Testis (tissue), 2 donors: ENCODE results near the gene ARID1B.

Source experiments
- CTCF ChIP-seq, 3 experiments: fragments of 450-650 bp in 2 of 3; fragments of 200-600 bp in 1 of 3; sonication (generic) in 1 of 3; IDR thresholded peaks; one replicate each; pipeline ENCODE4 v1.5.1; 2016 to 2019; ENCODE audit warnings: antibody characterized with exemption in 3 of 3, mild to moderate bottlenecking in 2 of 3, moderate library complexity in 1 of 3
- POLR2A ChIP-seq: fragments of 450-650 bp; IDR thresholded peaks from one replicate; pipeline ENCODE4 v1.6.1; 2017; ENCODE audit warnings: antibody characterized with exemption, mild to moderate bottlenecking, moderate library complexity

GRCh38 chr6:157200611-157201010 is 423.4 kb downstream of the ARID1B start:
- TF ChIP-seq CTCF (IDR thresholded peaks at IDR 0.05) (no peak), POLR2A (no peak)
